ENCODE results near the gene NLK.

NLK gene

GRCh38 chr17:28041068-28041843 lies 1.2 kb upstream of the NLK start:
- DNase-seq: peak; percentile 99

GRCh38 chr17:28041844-28042656 lies 427 bp upstream of the NLK start:
- DNase-seq: no peak

- DNase-seq: no peak
Measured at GRCh38 chr17:28042721-28043291, 329 bp downstream of the NLK start.

GRCh38 chr17:28043296-28043695 lies 819 bp downstream of the NLK start:
- DNase-seq: no peak

GRCh38 chr17:28043741-28044140 lies 1.3 kb downstream of the NLK start:
- no peak for DNase-seq

GRCh38 chr17:28045304-28045703 lies 2.8 kb downstream of the NLK start:
- DNase-seq: no peak

- DNase-seq: no peak
Measured at GRCh38 chr17:28046034-28046825, 3.8 kb downstream of the NLK start.

- DNase-seq: no peak
Measured at GRCh38 chr17:28047806-28048205, 5.3 kb downstream of the NLK start.

GRCh38 chr17:28049071-28049470 lies 6.6 kb downstream of the NLK start:
- no peak for DNase-seq

GRCh38 chr17:28053044-28053670 lies 10.7 kb downstream of the NLK start:
- no peak for DNase-seq

- no peak for DNase-seq
Measured at GRCh38 chr17:28053725-28054124, 11.2 kb downstream of the NLK start.

GRCh38 chr17:28055546-28056275 lies 13.2 kb downstream of the NLK start:
- no peak for DNase-seq

- DNase-seq: no peak
Measured at GRCh38 chr17:28056276-28056620, 13.8 kb downstream of the NLK start.

- DNase-seq: no peak
Measured at GRCh38 chr17:28057731-28058246, 15.3 kb downstream of the NLK start.

- no peak for DNase-seq
Measured at GRCh38 chr17:28059675-28060074, 17.2 kb downstream of the NLK start.

- DNase-seq: no peak
Measured at GRCh38 chr17:28065706-28066105, 23.2 kb downstream of the NLK start.

- DNase-seq: no peak
Measured at GRCh38 chr17:28069061-28069460, 26.6 kb downstream of the NLK start.

GRCh38 chr17:28071179-28071578 lies 28.7 kb downstream of the NLK start:
- DNase-seq: no peak

- no peak for DNase-seq
Measured at GRCh38 chr17:28071891-28072606, 29.6 kb downstream of the NLK start.

GRCh38 chr17:28072936-28073533 lies 30.6 kb downstream of the NLK start:
- no peak for DNase-seq

- no peak for DNase-seq
Measured at GRCh38 chr17:28074010-28074409, 31.5 kb downstream of the NLK start.
